Measurements from ENCODE around the gene COL4A2. TPM values are rescaled to one million over a fixed set of nuclear protein-coding genes. Genes with fewer than 3 reads are reported as not detected.
A peak's percentile ranks its signal among the peaks of the same experiment; 100 is the strongest.

Gene COL4A2
- total RNA-seq, 8 experiments from 2014 or later, result 3.5 to 379 (median 30.2) TPM

DNA sequence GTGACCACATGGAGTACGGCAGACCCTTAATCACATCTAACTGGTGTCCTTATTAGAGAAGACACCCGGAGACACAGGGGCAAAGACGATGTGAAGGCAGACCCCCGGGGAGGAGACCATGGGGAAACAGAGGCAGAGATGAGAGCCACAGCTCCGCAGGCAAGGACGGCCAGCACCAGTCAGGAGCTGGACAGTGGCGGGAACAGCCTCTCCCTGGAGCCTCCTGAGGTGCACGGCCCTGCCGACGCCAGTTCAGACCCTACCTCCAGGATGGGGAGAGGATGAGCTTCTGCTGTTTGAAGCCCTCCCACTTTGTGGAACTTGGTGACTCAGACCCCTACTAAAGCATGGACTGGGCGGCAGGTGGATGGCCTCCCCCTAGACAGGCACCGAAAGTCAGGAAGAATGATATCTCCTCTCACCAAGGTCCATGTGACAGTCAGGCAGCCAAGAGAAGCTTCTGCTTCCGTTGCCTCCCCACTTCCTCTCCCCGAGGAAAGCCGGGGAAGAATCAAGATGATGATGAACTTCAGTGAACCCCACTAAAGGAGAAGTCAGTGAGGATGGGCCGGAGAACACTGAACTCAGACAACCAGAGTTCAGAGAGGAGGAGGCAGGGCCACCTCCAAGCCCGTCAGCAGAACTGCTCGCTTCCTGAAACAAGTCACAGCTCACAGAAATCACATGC is 229.1 kb downstream of the COL4A2 start:
- ATAC-seq (replicated peaks in 6 of 8), result no peak
- peaks cover 0 to 3% of the 10 kb centered on the region in 2 donors for H3K4me1 ChIP-seq (replicated peaks in 1 of 2)
- no peak overlapping the region for H3K4me3 ChIP-seq
- WGBS, 10 experiments, result 20 to 100% (median 94%) methylated on average over 1 to 9 of the region's 18 CpGs; no CpG with 5 or more reads in 1 of the 10 experiments
- in situ Hi-C loops (cut with MboI; ENCODE audit: low pct_unique_long_range_greater_than_20kb in 2 of 9, low sequenced_read_pairs in 9 of 9, unreplicated experiment in 9 of 9), result no loop called here
- H3K27ac ChIP-seq, result no peak overlapping the region

DNA sequence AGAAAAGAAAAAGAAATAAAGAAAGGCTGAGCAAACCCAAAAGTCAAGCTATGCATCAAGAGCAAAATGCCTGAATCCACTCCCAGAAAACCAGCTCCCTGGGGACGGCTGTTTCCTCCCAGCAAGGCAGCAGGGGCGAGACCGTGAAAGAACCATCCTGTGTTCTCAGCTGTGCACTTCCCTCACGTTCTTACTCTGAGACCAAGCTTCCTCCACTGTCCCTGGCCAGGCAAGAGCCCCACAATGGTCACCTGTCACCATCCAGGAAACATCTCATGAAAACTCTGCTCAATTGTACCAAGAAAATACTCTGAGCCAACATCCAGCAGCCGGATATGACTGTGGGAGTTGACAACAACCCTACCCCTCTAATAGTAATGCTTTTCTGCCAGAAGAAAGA is 231.5 kb downstream of the COL4A2 start:
- Histone ChIP-seq H3K4me3 (no peak overlapping the region), H3K4me1 (replicated peaks in 1 of 2) (peaks cover 0 to 5% of the 10 kb centered on the region in 2 donors), H3K27ac (no peak overlapping the region)
- 23 to 76% (median 62%) methylated on average over 2 to 5 of the region's 5 CpGs; no CpG with 5 or more reads in 3 of the 10 experiments for WGBS, 10 experiments
- in situ Hi-C loops (cut with MboI; ENCODE audit: low pct_unique_long_range_greater_than_20kb in 2 of 9, low sequenced_read_pairs in 9 of 9, unreplicated experiment in 9 of 9), result no loop called here
- ATAC-seq (replicated peaks in 6 of 8), result peak in 2 of 8 experiments; percentile 24 to 38

DNA sequence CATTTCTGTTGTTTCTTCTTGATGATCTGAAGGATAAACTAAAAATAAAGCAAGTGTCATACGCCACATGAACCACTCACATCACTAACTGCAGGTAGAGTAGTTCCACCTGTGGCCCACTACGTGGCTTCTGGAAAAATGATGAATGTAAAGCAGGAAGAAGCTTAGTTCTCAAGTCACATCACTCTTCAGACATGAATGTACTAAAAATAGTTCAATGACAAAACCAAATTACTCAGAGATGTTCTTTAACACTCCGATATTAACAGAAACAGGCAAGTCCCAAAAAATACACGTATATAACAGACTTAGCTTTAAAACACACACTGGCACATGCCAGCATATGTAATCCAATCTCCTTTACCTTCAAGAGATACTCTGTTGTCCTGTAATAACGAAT is 232.8 kb downstream of the COL4A2 start:
- WGBS, 10 experiments, result 63 to 100% (median 88%) methylated on average over 1 to 5 of the region's 5 CpGs; no CpG with 5 or more reads in 3 of the 10 experiments
- Histone ChIP-seq H3K27ac (no peak overlapping the region), H3K4me3 (no peak overlapping the region), H3K4me1 (replicated peaks in 1 of 2) (peaks cover 0 to 2% of the 10 kb centered on the region in 2 donors)
- in situ Hi-C loops (cut with MboI; ENCODE audit: low pct_unique_long_range_greater_than_20kb in 2 of 9, low sequenced_read_pairs in 9 of 9, unreplicated experiment in 9 of 9), result no loop called here
- no peak for ATAC-seq (replicated peaks in 6 of 8)

DNA sequence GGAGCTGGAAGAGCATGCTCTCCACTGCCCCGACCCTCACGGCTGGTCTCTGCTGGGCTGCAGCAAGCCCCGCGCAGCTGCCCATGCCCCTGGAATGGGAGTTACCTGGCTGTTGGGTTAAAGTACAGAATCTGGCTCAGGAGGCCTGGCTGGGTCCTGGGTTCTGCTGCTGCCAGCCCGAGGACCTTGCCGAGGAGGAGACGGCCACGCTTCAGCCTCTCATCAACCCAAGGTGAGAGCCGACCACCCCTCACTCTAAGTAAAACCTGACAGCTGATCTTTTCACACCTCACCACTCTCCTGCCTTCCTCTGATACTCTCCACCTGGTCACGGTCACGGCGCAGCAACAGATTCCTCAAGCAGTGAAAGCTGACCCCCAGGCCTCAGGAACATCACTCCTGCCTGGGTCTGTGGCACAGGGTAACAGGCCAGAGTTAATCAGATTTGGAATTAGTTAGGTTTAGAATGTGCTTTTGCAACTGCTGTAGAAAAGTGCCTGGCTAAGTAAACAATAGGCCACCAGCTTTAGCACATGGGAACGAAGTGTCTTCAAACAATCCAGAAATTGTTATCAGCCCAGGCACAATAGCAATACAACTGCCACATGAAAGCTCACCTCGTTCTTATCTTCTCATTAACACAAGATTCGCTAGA is 233.9 kb downstream of the COL4A2 start:
- H3K4me3 ChIP-seq, result no peak overlapping the region
- in situ Hi-C loops (cut with MboI; ENCODE audit: low pct_unique_long_range_greater_than_20kb in 2 of 9, low sequenced_read_pairs in 9 of 9, unreplicated experiment in 9 of 9), result no loop called here
- H3K4me1 ChIP-seq (replicated peaks in 1 of 2), result peaks cover 0 to 2% of the 10 kb centered on the region in 2 donors
- no peak for ATAC-seq (replicated peaks in 6 of 8)
- WGBS, 10 experiments, result 0 to 89% (median 77%) methylated on average over 2 to 14 of the region's 15 CpGs; no CpG with 5 or more reads in 1 of the 10 experiments
- no peak overlapping the region for H3K27ac ChIP-seq

DNA sequence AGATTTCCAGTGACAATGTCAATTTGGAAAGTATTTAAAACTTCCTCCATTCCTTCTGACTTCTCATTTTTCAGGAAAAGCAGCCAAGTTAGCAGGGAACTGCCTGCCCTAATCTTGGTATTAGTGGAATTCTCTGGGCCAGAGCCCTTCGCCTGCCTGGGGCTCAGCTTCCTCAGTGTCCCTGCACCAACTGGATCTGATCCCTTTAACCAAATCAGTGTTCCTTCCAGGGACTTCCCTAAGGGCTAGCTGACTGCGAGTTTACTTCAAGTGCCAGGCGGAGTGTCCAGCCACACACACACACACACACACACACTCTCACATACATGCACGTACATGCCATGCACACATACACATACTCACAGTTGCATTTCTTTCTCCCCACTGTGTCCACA is 234.4 kb downstream of the COL4A2 start:
- WGBS, 10 experiments, result 29 to 100% (median 64%) methylated on average over 1 to 3 of the region's 4 CpGs; no CpG with 5 or more reads in 6 of the 10 experiments
- no peak overlapping the region for H3K4me3 ChIP-seq
- no peak overlapping the region for H3K27ac ChIP-seq
- H3K4me1 ChIP-seq (replicated peaks in 1 of 2), result peaks cover 0 to 2% of the 10 kb centered on the region in 2 donors
- peak in 2 of 8 experiments; percentile 16 to 33 for ATAC-seq (replicated peaks in 6 of 8)
- in situ Hi-C loops (cut with MboI; ENCODE audit: low pct_unique_long_range_greater_than_20kb in 2 of 9, low sequenced_read_pairs in 9 of 9, unreplicated experiment in 9 of 9), result no loop called here

DNA sequence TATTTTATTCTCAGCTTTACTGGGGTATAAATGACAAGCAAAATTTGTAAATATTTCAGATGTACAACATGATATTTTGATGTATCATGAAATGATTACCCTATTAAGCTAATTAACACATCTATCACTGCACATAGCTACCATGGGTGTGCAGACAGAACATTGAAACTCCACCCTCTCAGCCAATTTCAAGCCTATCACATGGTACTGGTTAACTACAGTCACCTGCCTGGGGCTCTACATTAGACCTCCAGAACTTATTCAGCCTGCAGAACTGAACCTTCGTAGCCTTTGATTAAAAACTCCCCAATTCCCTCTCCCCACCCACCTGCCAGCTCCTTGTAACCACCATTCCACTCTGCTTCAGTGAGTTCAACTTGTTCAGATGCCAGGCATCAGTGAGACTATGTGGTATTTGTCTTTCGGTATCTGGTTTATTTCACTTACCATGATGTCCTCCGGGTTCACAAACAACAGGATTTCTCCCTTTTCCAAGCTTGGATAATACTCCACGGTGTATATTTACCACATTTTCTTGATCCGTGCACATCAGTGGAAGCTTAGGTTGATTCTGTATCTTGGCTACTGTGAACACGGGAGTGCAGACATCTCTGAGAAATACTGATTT is 235.2 kb downstream of the COL4A2 start:
- 33 to 100% (median 80%) methylated on average over 1 to 6 of the region's 6 CpGs; no CpG with 5 or more reads in 2 of the 10 experiments for WGBS, 10 experiments
- Histone ChIP-seq H3K4me1 (replicated peaks in 1 of 2) (peaks cover 0 to 2% of the 10 kb centered on the region in 2 donors), H3K4me3 (no peak overlapping the region), H3K27ac (no peak overlapping the region)
- ATAC-seq (replicated peaks in 6 of 8), result peak in 2 of 8 experiments; percentile 58 to 73
- in situ Hi-C loops (cut with MboI; ENCODE audit: low pct_unique_long_range_greater_than_20kb in 2 of 9, low sequenced_read_pairs in 9 of 9, unreplicated experiment in 9 of 9), result no loop called here

DNA sequence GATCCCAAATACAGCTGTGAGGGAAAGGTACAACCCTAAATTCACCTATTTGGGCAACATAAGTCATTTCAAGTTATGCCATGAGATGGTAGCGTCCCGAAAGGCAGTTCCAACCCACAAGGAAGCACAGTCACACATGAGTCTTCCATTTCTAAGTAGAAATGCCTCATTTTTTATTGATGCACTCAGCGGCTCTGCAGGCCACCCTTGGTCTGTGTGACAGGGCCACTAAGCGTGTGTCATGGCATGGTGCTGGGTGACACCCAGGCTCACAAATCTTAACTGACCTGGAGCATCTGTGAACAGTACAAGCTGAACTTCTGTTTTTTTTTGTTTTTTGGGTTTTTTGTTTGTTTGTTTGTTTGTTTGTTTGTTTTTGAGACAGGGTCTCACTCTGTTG is 239.3 kb downstream of the COL4A2 start:
- H3K4me3 ChIP-seq, result no peak overlapping the region
- WGBS, 10 experiments, result 0 to 100% (median 98%) methylated on average over 1 to 3 of the region's 4 CpGs; no CpG with 5 or more reads in 2 of the 10 experiments
- H3K4me1 ChIP-seq (replicated peaks in 1 of 2), result peaks cover 0 to 4% of the 10 kb centered on the region in 2 donors
- H3K27ac ChIP-seq, result no peak overlapping the region
- no peak for ATAC-seq (replicated peaks in 6 of 8)
- in situ Hi-C loops (cut with MboI; ENCODE audit: low pct_unique_long_range_greater_than_20kb in 2 of 9, low sequenced_read_pairs in 9 of 9, unreplicated experiment in 9 of 9), result no loop called here

DNA sequence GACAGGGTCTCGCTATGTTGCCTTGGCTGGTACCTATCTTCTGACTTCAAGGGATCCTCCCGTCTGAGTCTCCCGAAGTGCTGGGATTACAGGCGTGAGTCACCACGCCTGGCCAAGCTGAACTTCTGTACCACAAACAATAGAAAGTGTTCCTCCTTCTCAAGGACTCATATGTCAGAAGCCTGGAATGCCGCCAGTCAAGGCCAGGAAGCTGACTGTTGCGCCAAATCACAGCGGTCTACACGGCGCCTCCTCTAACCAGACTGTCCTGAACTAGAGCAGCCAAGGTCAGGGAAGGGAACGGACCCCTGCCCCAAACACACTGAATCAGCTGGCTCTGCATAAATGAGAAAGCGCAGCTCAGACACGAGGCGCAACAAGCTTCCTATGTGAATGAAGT is 239.8 kb downstream of the COL4A2 start:
- WGBS, 10 experiments, result 46 to 100% (median 87%) methylated on average over 2 to 9 of the region's 14 CpGs; no CpG with 5 or more reads in 4 of the 10 experiments
- ATAC-seq (replicated peaks in 6 of 8), result peak in 2 of 8 experiments; percentile 63 to 91
- in situ Hi-C loops (cut with MboI; ENCODE audit: low pct_unique_long_range_greater_than_20kb in 2 of 9, low sequenced_read_pairs in 9 of 9, unreplicated experiment in 9 of 9), result no loop called here
- H3K27ac ChIP-seq, result no peak overlapping the region
- H3K4me3 ChIP-seq, result no peak overlapping the region
- peaks cover 0 to 4% of the 10 kb centered on the region in 2 donors for H3K4me1 ChIP-seq (replicated peaks in 1 of 2)

DNA sequence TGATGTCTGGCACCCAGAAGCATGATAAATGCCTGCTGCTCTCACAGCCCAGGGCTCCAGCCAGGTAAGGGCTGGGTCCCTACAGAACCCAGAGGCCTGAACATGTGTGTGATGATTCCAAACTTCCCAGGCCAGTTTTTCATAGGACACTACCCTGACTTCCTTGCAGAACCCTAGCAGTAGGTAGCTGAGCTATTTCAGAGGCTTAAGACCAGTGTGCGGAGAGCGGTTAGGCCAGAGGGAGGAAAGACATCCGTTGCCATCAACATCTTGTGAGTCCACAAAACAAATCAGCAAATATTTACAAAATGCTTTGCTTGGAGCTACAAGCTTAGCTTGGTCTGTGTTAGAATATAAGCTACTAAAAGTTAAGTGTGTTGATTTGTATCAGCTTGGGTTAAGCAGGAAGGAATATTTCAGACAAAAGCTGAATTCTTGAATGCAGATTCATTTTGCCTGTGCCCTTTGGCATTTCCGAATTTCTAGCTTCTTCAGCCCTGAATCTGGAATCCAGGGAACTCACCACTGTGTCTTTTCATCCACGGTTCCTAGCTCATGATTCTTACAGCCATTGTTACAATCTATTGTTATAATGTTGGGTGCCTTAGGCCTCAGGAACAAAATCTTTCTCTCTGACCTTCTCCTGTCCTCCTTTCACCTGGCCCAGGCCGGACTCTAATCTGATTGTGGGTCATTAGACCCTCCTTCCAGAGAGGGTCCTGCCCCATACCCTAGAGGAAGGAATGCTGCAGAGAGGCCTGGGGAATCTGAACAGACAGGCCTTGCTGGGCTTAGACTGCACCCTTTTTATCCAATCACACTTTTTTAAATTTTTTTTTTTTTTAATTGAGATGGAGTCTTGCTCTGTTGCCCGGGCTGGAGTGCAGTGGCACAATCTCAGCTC is 242.1 kb downstream of the COL4A2 start:
- Histone ChIP-seq H3K27ac (no peak overlapping the region), H3K4me3 (no peak overlapping the region), H3K4me1 (replicated peaks in 1 of 2) (peaks cover 0 to 4% of the 10 kb centered on the region in 2 donors)
- in situ Hi-C loops (cut with MboI; ENCODE audit: low pct_unique_long_range_greater_than_20kb in 2 of 9, low sequenced_read_pairs in 9 of 9, unreplicated experiment in 9 of 9), result no loop called here
- WGBS, 10 experiments, result 73 to 100% (median 81%) methylated on average over 2 to 6 of the region's 7 CpGs; no CpG with 5 or more reads in 1 of the 10 experiments
- ATAC-seq (replicated peaks in 6 of 8), result no peak

DNA sequence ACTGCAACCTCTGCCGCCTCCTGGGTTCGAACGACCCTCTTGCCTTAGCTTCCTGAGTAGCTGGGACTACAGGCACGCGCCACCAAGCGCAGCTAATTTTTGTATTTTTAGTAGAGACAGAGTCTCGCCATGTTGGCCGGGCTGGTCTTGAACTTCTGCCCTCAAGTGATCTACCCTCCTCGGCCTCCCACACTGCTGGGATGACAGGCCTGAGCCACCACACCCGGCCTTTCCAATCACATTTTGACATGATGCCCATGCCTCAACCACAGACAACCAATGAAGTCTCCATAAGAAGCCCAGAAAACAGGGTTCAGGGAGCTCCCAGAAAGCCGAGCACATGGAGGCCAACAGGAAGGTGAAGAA is 242.7 kb downstream of the COL4A2 start:
- H3K27ac ChIP-seq, result no peak overlapping the region
- 61 to 100% (median 91%) methylated on average over 1 to 8 of the region's 11 CpGs; no CpG with 5 or more reads in 1 of the 10 experiments for WGBS, 10 experiments

DNA sequence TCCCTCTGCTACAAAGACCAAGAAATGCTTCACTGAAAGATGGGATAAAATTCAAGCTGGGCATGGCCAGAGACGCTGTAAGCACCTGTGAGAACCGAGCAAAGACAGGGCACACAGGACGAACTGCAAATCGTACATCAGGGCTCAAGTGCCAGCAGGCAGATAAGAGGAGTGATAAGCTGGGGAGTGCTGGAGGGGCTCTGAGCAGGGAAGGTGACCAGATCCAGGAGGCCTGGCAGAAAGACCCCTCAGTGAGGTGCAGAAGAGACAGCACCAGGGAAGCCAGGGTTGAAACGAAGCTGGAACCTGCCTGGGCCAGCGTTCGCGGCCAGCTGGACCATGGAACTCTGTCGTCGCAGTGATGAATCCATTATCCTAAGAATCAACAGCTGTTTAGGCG is 244.2 kb downstream of the COL4A2 start:
- Histone ChIP-seq H3K4me3 (no peak overlapping the region), H3K4me1 (replicated peaks in 1 of 2) (peaks cover 0 to 4% of the 10 kb centered on the region in 2 donors), H3K27ac (no peak overlapping the region)
- WGBS, 10 experiments, result 50 to 100% (median 81%) methylated on average over 1 to 11 of the region's 11 CpGs; no CpG with 5 or more reads in 4 of the 10 experiments
- in situ Hi-C loops (cut with MboI; ENCODE audit: low pct_unique_long_range_greater_than_20kb in 2 of 9, low sequenced_read_pairs in 9 of 9, unreplicated experiment in 9 of 9), result no loop called here
- ATAC-seq (replicated peaks in 6 of 8), result no peak

More for the DNA sequence above, 242.7 kb downstream of the COL4A2 start:
- no peak for ATAC-seq (replicated peaks in 6 of 8)
- no peak overlapping the region for H3K4me3 ChIP-seq
- in situ Hi-C loops (cut with MboI; ENCODE audit: low pct_unique_long_range_greater_than_20kb in 2 of 9, low sequenced_read_pairs in 9 of 9, unreplicated experiment in 9 of 9), result no loop called here
- peaks cover 0 to 4% of the 10 kb centered on the region in 2 donors for H3K4me1 ChIP-seq (replicated peaks in 1 of 2)

DNA sequence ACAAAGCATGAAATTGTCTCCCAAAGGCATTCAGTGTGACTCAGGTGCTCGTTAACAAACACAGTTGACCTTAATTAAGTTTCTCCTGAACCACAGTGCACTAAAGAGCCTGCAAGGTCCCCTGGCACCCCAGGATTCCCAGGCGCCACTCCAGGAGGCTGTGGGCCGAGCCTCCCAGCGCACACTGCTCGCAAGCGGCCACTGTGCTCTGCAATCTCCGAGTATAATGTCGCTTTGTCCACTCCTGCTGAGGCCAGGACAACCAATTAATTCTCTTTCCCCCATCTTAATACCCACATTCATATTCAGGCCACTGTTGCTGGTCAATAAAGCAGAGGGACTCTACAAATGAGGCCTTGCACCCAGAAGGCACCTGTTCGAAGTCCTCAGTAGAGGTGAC is 245.7 kb downstream of the COL4A2 start:
- Histone ChIP-seq H3K27ac (no peak overlapping the region), H3K4me1 (replicated peaks in 1 of 2) (peaks cover 0 to 4% of the 10 kb centered on the region in 2 donors), H3K4me3 (no peak overlapping the region)
- ATAC-seq (replicated peaks in 6 of 8), result no peak
- in situ Hi-C loops (cut with MboI; ENCODE audit: low pct_unique_long_range_greater_than_20kb in 2 of 9, low sequenced_read_pairs in 9 of 9, unreplicated experiment in 9 of 9), result no loop called here
- 80 to 100% (median 89%) methylated on average over 1 to 7 of the region's 9 CpGs; no CpG with 5 or more reads in 2 of the 10 experiments for WGBS, 10 experiments
